GM12878 (cell line): ENCODE data around the gene THAP7. TPM values are rescaled to one million over a fixed set of nuclear protein-coding genes. Genes with fewer than 3 reads are reported as not detected.

Source experiments
- ATAC-seq: fragments of 200-7000 bp; cut with Tn5 transposase; 3 replicates; pipeline ENCODE4 v1.9.1; 2020; ENCODE audit warnings: mild to moderate bottlenecking, moderate library complexity
- BruUV-seq: library from RNA; stranded (reverse); fragments of 400-500 nt; replicated peaks from 2 replicates; lab custom pipeline; 2021; lab: Mats Ljungman, UMichigan
- CTCF ChIA-PET: fragments of 300-600 bp; sonication (Branson Sonifier 250); formaldehyde crosslinking; extraction: SDS; loops from one replicate; lab custom pipeline; 2021; ENCODE audit warnings: inconsistent platforms; lab: Yijun Ruan, JAX
- POLR2A ChIA-PET: fragments of 350-600 bp; formaldehyde crosslinking; extraction: SDS; loops from one replicate; lab custom pipeline; 2021; ENCODE audit warnings: inconsistent platforms; lab: Charles Lee
- RAD21 ChIA-PET: fragments of 300-600 bp; sonication (Branson Sonifier 250); formaldehyde crosslinking; loops from one replicate; lab custom pipeline; 2023; ENCODE audit warnings: antibody characterized with exemption; ENCODE audit not compliant: unreplicated experiment; lab: Charles Lee
- SMC1A ChIA-PET: fragments of 300-600 bp; sonication (Branson Sonifier 250); formaldehyde crosslinking; loops from one replicate; lab custom pipeline; 2023; ENCODE audit not compliant: unreplicated experiment, uncharacterized antibody; lab: Charles Lee
- DNase-seq: peaks from one replicate; pipeline ENCODE4 v3.0.0-alpha.2; 2011; ENCODE audit warnings: low read depth, low spot score
- FAIRE-seq: peaks from 3 replicates; lab custom pipeline; 2011; peaks lifted over from hg19 to GRCh38; lab: Jason Lieb, UNC
- H2AFZ ChIP-seq: 2 replicates; pipeline ENCODE4 v1.6.0; 2011; ENCODE audit warnings: low read depth, low read length, control low read depth; ENCODE audit not compliant: control insufficient read depth
- H3K27ac ChIP-seq: 2 replicates; pipeline ENCODE4 v1.5.1; 2011; ENCODE audit warnings: control low read depth; ENCODE audit not compliant: control insufficient read depth, insufficient read depth
- H3K27me3 ChIP-seq, 2 experiments: replicated peaks in 1 of 2; 2 replicates each; pipeline versions ENCODE4 v1.6.0 to v1.6.1; 2011; ENCODE audit warnings: low read length in 1 of 2; ENCODE audit not compliant: control insufficient read depth in 2 of 2, insufficient read depth in 2 of 2
- H3K36me3 ChIP-seq, 2 experiments: 2 replicates each; pipeline ENCODE4 v1.5.1; 2011; ENCODE audit warnings: low read length in 1 of 2; ENCODE audit not compliant: control insufficient read depth in 2 of 2, insufficient read depth in 2 of 2
- H3K4me1 ChIP-seq: 2 replicates; pipeline ENCODE4 v1.6.1; 2011; ENCODE audit warnings: mild to moderate bottlenecking, low read length, moderate library complexity, mixed read lengths; ENCODE audit not compliant: control insufficient read depth, insufficient read depth
- H3K4me2 ChIP-seq: 2 replicates; pipeline ENCODE4 v1.6.0; 2011; ENCODE audit warnings: control low read depth; ENCODE audit not compliant: control insufficient read depth, insufficient read depth
- H3K4me3 ChIP-seq: fragments of 200-600 bp; sonication (generic); 2 replicates; pipeline ENCODE4 v1.5.1; 2016
- H3K79me2 ChIP-seq: 2 replicates; pipeline ENCODE4 v1.6.0; 2011; ENCODE audit warnings: low read length; ENCODE audit not compliant: control insufficient read depth, insufficient read depth
- H3K9ac ChIP-seq: 2 replicates; pipeline ENCODE4 v1.8.0; 2011; ENCODE audit warnings: low read length, control low read depth, mixed read lengths; ENCODE audit not compliant: control insufficient read depth, insufficient read depth
- H3K9me3 ChIP-seq: replicated peaks from 3 replicates; pipeline ENCODE4 v1.5.1; 2011; ENCODE audit warnings: mild to moderate bottlenecking, low read length; ENCODE audit not compliant: control insufficient read depth, insufficient read depth
- H4K20me1 ChIP-seq: 2 replicates; pipeline ENCODE4 v1.6.0; 2011; ENCODE audit not compliant: control insufficient read depth, insufficient read depth
- ATF7 ChIP-seq: fragments of 450-650 bp; IDR thresholded peaks from 2 replicates; pipeline ENCODE4 v1.6.1; 2016; ENCODE audit warnings: low read depth, mild to moderate bottlenecking
- CEBPB ChIP-seq, 2 experiments: fragments of 150-350 bp in 1 of 2; IDR thresholded peaks; 2 replicates each; pipeline ENCODE4 v1.6.1; 2012 to 2014; ENCODE audit warnings: low read depth in 2 of 2, low read length in 2 of 2, borderline replicate concordance in 1 of 2, inconsistent platforms in 1 of 2
- CREM ChIP-seq: IDR thresholded peaks from 2 replicates; pipeline ENCODE4 v1.6.1; 2014; ENCODE audit warnings: antibody characterized with exemption, low read depth
- ETV6 ChIP-seq, 2 experiments: fragments of 450-650 bp in 1 of 2; IDR thresholded peaks in 1 of 2; conservative IDR thresholded peaks in 1 of 2; 2 replicates each; pipeline ENCODE4 v1.6.1; 2014; ENCODE audit warnings: antibody characterized with exemption in 1 of 2, borderline replicate concordance in 1 of 2, low read depth in 1 of 2, mild to moderate bottlenecking in 1 of 2, moderate library complexity in 1 of 2
- HDAC6 ChIP-seq: fragments of 200-600 bp; sonication (generic); IDR thresholded peaks from one replicate; pipeline ENCODE4 v1.8.0; 2017; ENCODE audit warnings: antibody characterized with exemption; ENCODE audit not compliant: unreplicated experiment
- MEF2A ChIP-seq: IDR thresholded peaks from 2 replicates; pipeline ENCODE4 v1.6.1; 2011; ENCODE audit warnings: low read depth, mild to moderate bottlenecking, low read length, moderate library complexity; ENCODE audit not compliant: insufficient read depth
- PAX5 ChIP-seq: IDR thresholded peaks from 2 replicates; pipeline ENCODE4 v1.6.1; 2011; ENCODE audit warnings: low read depth, low read length, borderline replicate concordance
- POLR2AphosphoS5 ChIP-seq: IDR thresholded peaks from 2 replicates; pipeline ENCODE4 v1.6.1; 2011; ENCODE audit warnings: mild to moderate bottlenecking, low read length, inconsistent platforms
- RBBP5 ChIP-seq: fragments of 200-600 bp; sonication (generic); conservative IDR thresholded peaks from 2 replicates; pipeline ENCODE4 v1.6.1; 2016
- SIN3A ChIP-seq: IDR thresholded peaks from 2 replicates; pipeline ENCODE4 v1.6.1; 2012; ENCODE audit warnings: low read depth, low read length, improper control_type of control experiment
- TBL1XR1 ChIP-seq: IDR thresholded peaks from 2 replicates; pipeline ENCODE4 v1.6.1; 2012; ENCODE audit warnings: low read depth, low read length, improper control_type of control experiment
- WGBS: methylation state at CpG from one replicate; pipeline ENCODE4 v1.1.6; 2016; ENCODE audit warnings: low lambda C conversion rate; ENCODE audit not compliant: insufficient replicate concordance, insufficient coverage; ENCODE audit errors: missing lambda C conversion rate; 5-methylcytosine and 5-hydroxymethylcytosine counted together
- in situ Hi-C: fragments of 300-500 bp; cut with MboI; formaldehyde crosslinking; loops from 9 replicates; pipeline ENCODE4 v1.14.3; 2018; ENCODE audit warnings: mixed read lengths
- intact Hi-C: fragments of 100-400 bp; cut with micrococcal nuclease; formaldehyde crosslinking; loops from one replicate; pipeline ENCODE4 v1.14.2; 2022; ENCODE audit not compliant: unreplicated experiment
- polyA plus RNA-seq, 11 experiments: library from polyadenylated mRNA; depleted of rRNA in 4 of 11; unstranded in 6 of 11; stranded (reverse) in 5 of 11; fragments of >200 nt; fragmentation: Nextera tagmentation in 4 of 11; fragmentation: Illumina TruSeq in 1 of 11; extraction: Ambion mirVana in 4 of 11; extraction: Trizol in 1 of 11; gene quantifications; 1 replicate in 1 of 11; 2 replicates in 10 of 11; pipeline versions ENCODE4 v1.2.1 to v1.2.3, GENCODE V29; 2011 to 2016; ENCODE audit warnings: inconsistent platforms in 2 of 11, missing spikeins in 2 of 11, low read depth in 1 of 11
- total RNA-seq, 4 experiments: library from RNA; depleted of rRNA in 3 of 4; stranded (reverse); fragments of >200 nt in 3 of 4; fragmentation: Illumina TruSeq in 1 of 4; extraction: Trizol in 1 of 4; gene quantifications; 2 replicates each; pipeline versions ENCODE4 v1.2.1 to v1.2.3, GENCODE V29; 2013 to 2021
- TF ChIP-seq, protein P1 (sequence below): IDR thresholded peaks from 2 replicates; pipeline ENCODE4 v1.6.1; 2012; ENCODE audit warnings: low read length, inconsistent platforms
- TF ChIP-seq, protein P2 (sequence below): fragments of 450-650 bp; IDR thresholded peaks from 2 replicates; pipeline ENCODE4 v1.6.1; 2016; ENCODE audit warnings: mild to moderate bottlenecking
- TF ChIP-seq, protein P3 (sequence below): IDR thresholded peaks from 2 replicates; pipeline ENCODE4 v1.6.1; 2012; ENCODE audit warnings: low read depth, low read length, improper control_type of control experiment
- TF ChIP-seq, protein P4 (sequence below): IDR thresholded peaks from 2 replicates; pipeline ENCODE4 v1.6.1; 2012; ENCODE audit warnings: low read depth, low read length, improper control_type of control experiment
- TF ChIP-seq, protein P5 (sequence below): fragments of 450-650 bp; formaldehyde crosslinking; IDR thresholded peaks from 2 replicates; pipeline ENCODE4 v1.5.0; 2022; ENCODE audit warnings: mild to moderate bottlenecking, missing genetic modification characterization

THAP7 gene
- total and polyA plus RNA-seq, 10 of the 15 experiments (the other 5 are each of a cell fraction or from before 2014, with no cell fraction given), result 0.66 to 58.3 (median 26.3) TPM

DNA sequence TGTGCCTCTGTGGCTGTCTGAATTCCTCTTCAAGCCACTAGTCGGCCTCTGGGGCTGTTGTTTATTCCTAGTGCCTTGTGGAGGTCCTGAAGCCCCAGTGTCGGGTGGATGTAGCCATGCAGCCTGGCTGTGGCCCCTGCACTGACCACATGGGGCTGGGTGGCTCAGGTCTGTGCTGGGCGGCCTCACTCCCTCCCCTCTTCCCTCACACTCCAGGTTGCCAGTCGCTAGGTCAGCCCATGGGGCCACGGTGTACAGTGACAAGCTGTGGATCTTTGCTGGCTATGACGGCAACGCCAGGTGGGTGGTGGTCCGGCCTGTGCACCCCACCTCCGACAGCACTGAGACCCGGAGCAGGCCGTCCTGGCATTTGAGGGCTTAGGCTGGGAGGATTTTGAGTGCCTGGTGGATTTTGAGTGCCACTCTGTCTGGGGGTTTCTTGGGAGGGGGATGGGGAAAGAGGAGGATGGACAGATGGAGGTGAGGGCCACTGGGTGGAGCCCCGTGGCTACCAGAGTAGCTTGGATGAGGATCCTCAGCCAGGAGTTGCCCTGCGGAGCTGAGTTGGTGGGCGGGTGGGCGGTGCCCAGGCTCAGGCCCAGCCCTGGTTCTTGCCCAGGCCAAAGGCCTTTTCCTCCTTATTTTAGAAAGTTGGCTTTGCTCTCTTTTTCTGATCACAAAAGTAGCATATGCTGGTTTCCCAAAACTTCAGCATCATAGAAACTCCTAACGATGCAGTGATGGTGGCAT is 13.2 kb downstream of the THAP7 start:
- ChIA-PET RAD21 (interaction anchor here (0.6 kb wide), 1 partner anchor 1855 kb away, joined by 3 read pairs; no protein-coding TSS in a partner anchor), POLR2A (interaction anchor here (0.6 kb wide), 1 partner anchor 15 kb away, joined by 3 read pairs; no protein-coding TSS in a partner anchor)
- peaks cover 0 to 3% of the 10 kb centered on the region in 2 experiments; a peak in 2 of 4 replicates for H3K36me3 ChIP-seq
- TF ChIP-seq HDAC6, result no peak
- TF ChIP-seq, protein P1, sequence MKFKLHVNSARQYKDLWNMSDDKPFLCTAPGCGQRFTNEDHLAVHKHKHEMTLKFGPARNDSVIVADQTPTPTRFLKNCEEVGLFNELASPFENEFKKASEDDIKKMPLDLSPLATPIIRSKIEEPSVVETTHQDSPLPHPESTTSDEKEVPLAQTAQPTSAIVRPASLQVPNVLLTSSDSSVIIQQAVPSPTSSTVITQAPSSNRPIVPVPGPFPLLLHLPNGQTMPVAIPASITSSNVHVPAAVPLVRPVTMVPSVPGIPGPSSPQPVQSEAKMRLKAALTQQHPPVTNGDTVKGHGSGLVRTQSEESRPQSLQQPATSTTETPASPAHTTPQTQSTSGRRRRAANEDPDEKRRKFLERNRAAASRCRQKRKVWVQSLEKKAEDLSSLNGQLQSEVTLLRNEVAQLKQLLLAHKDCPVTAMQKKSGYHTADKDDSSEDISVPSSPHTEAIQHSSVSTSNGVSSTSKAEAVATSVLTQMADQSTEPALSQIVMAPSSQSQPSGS, result no peak
- no peak for TF ChIP-seq PAX5
- no peak for TF ChIP-seq ETV6 (conservative IDR thresholded peaks at IDR 0.05 in 1 of 2, IDR thresholded peaks at IDR 0.05 in 1 of 2; ENCODE audit: borderline replicate concordance in 1 of 2, low read depth in 1 of 2)
- TF ChIP-seq RBBP5, result no peak
- TF ChIP-seq, protein P2, sequence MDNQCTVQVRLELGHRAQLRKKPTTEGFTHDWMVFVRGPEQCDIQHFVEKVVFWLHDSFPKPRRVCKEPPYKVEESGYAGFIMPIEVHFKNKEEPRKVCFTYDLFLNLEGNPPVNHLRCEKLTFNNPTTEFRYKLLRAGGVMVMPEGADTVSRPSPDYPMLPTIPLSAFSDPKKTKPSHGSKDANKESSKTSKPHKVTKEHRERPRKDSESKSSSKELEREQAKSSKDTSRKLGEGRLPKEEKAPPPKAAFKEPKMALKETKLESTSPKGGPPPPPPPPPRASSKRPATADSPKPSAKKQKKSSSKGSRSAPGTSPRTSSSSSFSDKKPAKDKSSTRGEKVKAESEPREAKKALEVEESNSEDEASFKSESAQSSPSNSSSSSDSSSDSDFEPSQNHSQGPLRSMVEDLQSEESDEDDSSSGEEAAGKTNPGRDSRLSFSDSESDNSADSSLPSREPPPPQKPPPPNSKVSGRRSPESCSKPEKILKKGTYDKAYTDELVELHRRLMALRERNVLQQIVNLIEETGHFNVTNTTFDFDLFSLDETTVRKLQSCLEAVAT, result no peak
- TF ChIP-seq, protein P3, sequence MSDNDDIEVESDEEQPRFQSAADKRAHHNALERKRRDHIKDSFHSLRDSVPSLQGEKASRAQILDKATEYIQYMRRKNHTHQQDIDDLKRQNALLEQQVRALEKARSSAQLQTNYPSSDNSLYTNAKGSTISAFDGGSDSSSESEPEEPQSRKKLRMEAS, result no peak
- no peak for TF ChIP-seq TBL1XR1
- TF ChIP-seq MEF2A, result no peak
- TF ChIP-seq, protein P4, sequence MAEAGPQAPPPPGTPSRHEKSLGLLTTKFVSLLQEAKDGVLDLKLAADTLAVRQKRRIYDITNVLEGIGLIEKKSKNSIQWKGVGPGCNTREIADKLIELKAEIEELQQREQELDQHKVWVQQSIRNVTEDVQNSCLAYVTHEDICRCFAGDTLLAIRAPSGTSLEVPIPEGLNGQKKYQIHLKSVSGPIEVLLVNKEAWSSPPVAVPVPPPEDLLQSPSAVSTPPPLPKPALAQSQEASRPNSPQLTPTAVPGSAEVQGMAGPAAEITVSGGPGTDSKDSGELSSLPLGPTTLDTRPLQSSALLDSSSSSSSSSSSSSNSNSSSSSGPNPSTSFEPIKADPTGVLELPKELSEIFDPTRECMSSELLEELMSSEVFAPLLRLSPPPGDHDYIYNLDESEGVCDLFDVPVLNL, result no peak
- TF ChIP-seq SIN3A, result no peak
- no peak for TF ChIP-seq CREM
- TF ChIP-seq CEBPB (IDR thresholded peaks at IDR 0.05; ENCODE audit: borderline replicate concordance in 1 of 2, low read depth in 2 of 2, low read length in 2 of 2), result no peak
- TF ChIP-seq, protein P5, sequence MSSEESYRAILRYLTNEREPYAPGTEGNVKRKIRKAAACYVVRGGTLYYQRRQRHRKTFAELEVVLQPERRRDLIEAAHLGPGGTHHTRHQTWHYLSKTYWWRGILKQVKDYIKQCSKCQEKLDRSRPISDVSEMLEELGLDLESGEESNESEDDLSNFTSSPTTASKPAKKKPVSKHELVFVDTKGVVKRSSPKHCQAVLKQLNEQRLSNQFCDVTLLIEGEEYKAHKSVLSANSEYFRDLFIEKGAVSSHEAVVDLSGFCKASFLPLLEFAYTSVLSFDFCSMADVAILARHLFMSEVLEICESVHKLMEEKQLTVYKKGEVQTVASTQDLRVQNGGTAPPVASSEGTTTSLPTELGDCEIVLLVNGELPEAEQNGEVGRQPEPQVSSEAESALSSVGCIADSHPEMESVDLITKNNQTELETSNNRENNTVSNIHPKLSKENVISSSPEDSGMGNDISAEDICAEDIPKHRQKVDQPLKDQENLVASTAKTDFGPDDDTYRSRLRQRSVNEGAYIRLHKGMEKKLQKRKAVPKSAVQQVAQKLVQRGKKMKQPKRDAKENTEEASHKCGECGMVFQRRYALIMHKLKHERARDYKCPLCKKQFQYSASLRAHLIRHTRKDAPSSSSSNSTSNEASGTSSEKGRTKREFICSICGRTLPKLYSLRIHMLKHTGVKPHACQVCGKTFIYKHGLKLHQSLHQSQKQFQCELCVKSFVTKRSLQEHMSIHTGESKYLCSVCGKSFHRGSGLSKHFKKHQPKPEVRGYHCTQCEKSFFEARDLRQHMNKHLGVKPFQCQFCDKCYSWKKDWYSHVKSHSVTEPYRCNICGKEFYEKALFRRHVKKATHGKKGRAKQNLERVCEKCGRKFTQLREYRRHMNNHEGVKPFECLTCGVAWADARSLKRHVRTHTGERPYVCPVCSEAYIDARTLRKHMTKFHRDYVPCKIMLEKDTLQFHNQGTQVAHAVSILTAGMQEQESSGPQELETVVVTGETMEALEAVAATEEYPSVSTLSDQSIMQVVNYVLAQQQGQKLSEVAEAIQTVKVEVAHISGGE (CRISPR knock-in tag), result no peak
- no peak for TF ChIP-seq ATF7
- no peak for TF ChIP-seq POLR2AphosphoS5

More for the DNA sequence above, 13.2 kb downstream of the THAP7 start:
- 97% methylated on average over 16 of the region's 16 CpGs for WGBS
- no peak overlapping the region for H2AFZ ChIP-seq
- DNase-seq, result no peak
- no peak overlapping the region for H3K9ac ChIP-seq
- in situ Hi-C loops, result no loop called here
- ChIA-PET SMC1A (no interaction called here), CTCF (no interaction called here)
- no peaks in the 10 kb centered on the region for H3K4me1 ChIP-seq
- no peak for FAIRE-seq
- no peak for ATAC-seq
- H3K27me3 ChIP-seq, result no peaks in the 10 kb centered on the region
- H3K4me3 ChIP-seq, result no peak overlapping the region
- H3K4me2 ChIP-seq, result no peak overlapping the region
- H4K20me1 ChIP-seq, result no peaks in the 10 kb centered on the region
- H3K9me3 ChIP-seq, result no peaks in the 10 kb centered on the region
- intact Hi-C loops, result no loop called here
- no TSS peak for BruUV-seq
- H3K27ac ChIP-seq, result no peak overlapping the region
- H3K79me2 ChIP-seq, result no peaks in the 10 kb centered on the region
